ENCODE data around the gene ATP5IF1.

The ATP5IF1 gene

GRCh38 chr1:28280501-28280900 is 44.6 kb downstream of the ATP5IF1 start:
- TF ChIP-seq, protein P1, sequence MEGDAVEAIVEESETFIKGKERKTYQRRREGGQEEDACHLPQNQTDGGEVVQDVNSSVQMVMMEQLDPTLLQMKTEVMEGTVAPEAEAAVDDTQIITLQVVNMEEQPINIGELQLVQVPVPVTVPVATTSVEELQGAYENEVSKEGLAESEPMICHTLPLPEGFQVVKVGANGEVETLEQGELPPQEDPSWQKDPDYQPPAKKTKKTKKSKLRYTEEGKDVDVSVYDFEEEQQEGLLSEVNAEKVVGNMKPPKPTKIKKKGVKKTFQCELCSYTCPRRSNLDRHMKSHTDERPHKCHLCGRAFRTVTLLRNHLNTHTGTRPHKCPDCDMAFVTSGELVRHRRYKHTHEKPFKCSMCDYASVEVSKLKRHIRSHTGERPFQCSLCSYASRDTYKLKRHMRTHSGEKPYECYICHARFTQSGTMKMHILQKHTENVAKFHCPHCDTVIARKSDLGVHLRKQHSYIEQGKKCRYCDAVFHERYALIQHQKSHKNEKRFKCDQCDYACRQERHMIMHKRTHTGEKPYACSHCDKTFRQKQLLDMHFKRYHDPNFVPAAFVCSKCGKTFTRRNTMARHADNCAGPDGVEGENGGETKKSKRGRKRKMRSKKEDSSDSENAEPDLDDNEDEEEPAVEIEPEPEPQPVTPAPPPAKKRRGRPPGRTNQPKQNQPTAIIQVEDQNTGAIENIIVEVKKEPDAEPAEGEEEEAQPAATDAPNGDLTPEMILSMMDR (conservative IDR thresholded peaks at IDR 0.05; ENCODE audit: low read depth, low read length) = no peak
- H3K4me3 ChIP-seq (ENCODE audit: low read length) = no peak overlapping the region
- no peak for DNase-seq (ENCODE audit: low read depth)

GRCh38 chr1:28280977-28281381 is 45.1 kb downstream of the ATP5IF1 start:
- no peak overlapping the region for H3K4me3 ChIP-seq (ENCODE audit: low read length)
- no peak for DNase-seq (ENCODE audit: low read depth)
- TF ChIP-seq, protein P1 (conservative IDR thresholded peaks at IDR 0.05; ENCODE audit: low read depth, low read length) = no peak

DNA sequence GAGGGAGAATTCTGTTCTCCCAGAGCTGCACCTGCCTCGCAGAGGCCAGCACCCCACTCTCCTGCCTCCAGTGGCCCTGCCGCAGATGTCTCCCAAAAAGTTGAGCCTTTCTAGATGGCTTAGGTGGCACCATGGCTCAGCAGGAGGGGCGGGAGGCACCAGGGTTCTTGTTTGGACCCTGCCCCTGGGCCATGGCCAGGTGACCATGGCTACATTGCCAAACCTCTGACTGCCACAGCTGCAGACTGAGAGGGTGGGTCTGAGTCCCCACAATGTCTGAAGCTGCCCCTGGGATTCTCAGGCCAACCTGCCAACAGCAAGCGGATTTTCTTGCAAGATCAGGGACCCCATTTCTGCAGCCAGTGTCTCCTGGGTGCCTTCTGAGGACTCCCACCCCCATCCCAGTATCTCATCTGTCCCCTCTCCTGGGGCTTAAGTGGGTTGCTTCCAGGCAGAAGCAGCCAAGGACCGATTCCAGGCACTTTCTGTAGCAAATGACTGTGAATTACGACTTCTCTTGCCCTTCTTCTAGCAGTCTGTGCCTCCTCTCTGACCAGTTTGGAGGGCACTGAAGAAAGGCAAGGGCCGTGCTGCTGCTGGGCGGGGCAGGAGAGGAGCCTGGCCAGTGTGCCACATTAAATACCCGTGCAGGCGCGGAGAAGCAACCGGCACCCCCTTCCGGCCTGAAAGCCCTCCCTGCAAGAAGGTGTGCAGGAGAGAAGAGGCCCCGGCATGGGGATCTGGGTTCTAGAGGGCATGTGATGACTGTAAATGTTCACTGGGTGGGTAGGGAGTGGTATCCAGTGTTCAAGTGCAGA is 45.9 kb downstream of the ATP5IF1 start:
- DNase-seq (ENCODE audit: low read depth) = no peak
- TF ChIP-seq, protein P1 (conservative IDR thresholded peaks at IDR 0.05; ENCODE audit: low read depth, low read length) = no peak
- no peak overlapping the region for H3K4me3 ChIP-seq (ENCODE audit: low read length)

DNA sequence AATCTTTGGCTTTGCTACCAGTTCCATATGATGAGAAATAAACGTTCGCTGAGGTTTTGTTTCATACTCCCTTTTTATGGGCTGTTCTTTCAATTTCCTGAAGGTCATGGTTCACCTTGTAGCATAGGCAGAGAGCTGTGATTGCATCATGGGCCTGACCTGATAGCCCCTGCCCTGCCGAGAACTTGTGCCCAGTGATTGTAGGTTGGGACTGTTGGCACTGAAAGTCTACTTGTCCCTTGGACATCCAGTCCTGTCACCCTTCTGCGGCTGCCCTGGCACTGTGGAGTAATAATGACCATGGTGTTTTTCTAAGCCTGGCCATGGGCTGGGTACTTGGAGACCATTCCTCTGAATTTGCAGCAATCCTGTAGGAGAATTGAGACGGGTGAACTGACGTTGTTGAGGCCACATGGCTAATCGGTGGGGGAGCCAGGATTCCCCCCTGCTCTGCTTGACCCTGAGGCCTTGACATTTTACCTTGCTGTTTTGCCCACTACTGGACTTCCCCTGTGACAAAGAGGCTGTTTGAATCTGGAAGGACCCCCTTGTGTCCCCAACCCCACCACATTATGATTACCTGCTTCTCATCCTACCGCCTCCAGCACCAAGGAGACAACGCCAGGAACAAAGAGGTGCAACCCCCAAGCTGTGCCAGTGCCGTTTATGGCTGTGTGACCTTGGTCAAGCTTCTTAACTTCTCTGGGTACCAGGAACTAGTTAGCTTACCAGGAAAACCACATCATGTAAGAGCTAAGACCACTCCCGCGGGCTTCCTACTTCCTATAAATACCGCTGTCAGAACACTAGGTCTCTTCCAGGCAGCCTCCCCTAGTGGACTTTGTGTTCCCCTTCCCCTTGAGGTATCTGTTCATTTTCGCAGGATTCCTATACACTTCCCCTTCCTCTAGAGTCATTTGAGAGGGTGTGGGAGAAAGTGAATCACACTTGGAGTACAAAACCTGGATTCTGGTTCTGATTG is 46.8 kb downstream of the ATP5IF1 start:
- DNase-seq (ENCODE audit: low read depth) = no peak
- H3K4me3 ChIP-seq (ENCODE audit: low read length) = no peak overlapping the region
- TF ChIP-seq, protein P1 (conservative IDR thresholded peaks at IDR 0.05; ENCODE audit: low read depth, low read length) = no peak

GRCh38 chr1:28286111-28286510 is 50.2 kb downstream of the ATP5IF1 start:
- H3K4me3 ChIP-seq (ENCODE audit: low read length) = no peak overlapping the region
- no peak for DNase-seq (ENCODE audit: low read depth)
- TF ChIP-seq, protein P1 (conservative IDR thresholded peaks at IDR 0.05; ENCODE audit: low read depth, low read length) = no peak

Data from retinal pigment epithelial cell (primary cell).